Measurements from ENCODE around the gene MCOLN1.

The MCOLN1 gene

DNA sequence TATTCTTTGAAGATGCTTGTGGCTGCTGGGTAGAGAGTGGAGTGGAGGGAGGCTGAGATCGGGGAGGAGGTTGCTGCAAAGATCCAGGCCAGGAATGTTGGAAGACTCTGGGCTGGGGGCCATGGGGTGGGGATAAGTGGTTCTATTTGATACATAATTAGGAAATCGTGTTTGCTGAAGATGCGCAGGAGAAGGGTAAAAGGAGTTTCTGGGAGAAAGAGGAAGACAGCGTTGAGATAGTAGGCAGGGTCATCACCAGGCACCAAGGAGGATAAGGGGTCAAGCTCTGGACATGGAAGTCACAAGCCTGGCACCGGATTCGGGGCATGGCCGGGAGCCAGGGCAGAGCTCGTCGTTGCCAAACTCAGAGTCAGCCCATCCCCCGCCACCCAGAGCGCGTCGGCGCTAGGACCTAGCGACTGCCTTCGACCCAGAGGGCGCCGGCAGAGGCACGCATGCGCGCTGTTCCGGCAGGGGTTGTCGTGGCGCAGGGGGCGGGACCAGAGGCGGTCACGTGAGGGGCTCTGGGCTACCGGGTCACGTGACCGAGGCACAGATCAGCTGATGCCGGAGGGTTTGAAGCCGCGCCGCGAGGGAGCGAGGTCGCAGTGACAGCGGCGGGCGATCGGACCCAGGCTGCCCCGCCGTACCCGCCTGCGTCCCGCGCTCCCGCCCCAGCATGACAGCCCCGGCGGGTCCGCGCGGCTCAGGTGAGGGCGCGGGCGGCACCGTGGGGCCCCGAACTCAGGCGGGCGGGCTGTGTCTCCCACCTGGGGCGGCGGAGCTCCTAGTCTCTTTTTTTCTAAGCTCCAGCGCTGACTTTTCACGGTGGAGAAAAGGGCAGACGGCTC is at the start of gene MCOLN1:
Gene MCOLN1 (plus strand): TSS at position 553 of the 851 bp plus-strand sequence. CDS start 127 bp downstream, at position 680.
- peak; percentile 100 for DNase-seq

DNA sequence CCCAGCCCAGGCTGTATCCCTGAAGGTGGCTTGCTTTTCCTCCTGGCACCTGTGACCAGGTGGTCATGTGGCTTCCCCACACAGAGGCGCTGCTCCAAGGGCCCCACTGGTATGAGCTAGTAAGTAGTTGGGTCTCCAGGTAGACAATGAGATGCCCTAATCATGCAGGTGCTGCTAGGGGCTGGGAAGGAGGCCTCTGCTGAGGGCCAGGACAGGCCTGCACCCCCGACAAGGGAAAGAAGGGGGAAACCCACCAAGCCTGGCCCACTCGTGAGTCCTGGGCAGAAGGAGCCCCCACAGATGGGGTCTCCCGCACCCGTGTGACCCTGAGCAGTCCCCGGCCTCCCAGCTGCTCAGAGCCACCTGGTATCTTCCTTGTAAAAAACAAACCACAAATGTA is 46.8 kb upstream of the MCOLN1 start:
- no peak for DNase-seq

DNA sequence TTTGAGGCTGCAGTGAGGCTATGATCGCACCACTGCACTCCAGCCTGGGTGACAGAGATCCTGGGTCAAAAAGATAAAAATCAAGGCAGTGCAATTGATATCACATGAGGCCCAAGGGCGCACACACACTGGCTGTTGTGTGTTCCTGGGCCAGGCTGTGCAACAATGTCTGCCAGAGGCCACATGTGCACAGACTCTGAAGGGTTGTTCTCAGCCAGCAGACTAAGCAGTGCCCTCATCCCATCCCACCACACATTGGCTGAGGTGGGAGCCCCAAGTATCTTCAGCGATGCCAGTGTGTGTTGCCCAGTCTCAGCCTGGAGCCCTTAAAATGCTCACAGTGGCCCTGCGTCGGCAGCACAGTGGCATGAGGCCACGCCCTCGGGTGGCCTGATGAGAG is 46.2 kb upstream of the MCOLN1 start:
- no peak for DNase-seq

DNA sequence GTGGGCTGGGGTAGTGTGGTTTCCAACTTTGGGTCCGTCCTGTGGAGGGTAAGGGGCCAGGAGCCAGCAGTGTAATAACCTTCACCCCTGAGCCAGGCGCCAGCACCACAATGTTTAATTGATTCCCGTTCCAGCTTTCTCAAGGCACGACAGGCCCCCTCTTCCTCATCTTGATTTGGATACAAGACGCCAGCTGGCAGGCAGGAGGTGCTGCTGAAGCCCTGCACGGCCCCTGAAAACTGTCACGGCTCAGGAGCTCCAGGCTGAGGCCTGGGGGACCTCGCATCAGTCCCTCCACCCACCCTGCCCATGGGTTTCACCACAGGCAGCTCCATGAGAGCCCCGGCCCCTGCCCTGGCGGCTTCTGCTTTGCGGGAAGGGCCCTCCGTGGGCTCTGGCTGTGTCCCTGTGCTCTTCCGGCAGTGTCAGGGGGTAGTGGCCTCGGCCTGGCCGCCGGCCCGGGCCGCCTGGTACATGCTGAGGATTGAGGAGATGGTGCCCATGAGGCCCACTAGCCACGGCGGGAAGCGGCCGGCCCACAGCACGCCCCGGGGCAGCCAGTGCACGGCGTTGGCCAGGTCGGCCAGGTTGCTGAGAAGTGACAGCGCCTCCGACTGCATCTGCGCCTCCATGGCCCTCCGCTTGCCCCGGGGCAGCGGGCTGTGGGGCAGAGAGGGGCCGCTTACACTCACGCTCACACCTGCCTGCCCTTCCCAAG is 45.5 kb upstream of the MCOLN1 start:
- no peak for DNase-seq

DNA sequence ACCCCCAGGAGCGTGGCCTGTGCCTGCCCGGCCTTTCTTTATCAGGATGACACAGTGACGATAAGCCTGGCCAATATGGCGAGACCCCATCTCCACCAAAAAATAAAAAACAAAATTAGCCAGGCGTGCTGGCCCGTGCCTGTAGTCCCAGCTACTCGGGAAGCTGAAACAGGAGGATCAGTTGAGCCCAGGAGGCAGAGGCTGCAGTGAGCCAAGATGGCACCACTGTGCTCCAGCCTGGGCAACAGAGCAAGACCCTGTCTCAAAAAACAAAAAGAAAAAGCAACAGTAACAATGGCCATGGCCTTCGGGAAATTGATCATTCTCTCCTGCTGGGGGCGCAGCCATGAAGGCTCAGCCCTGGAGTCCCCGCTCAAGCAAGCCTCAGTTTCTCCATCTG is 44.7 kb upstream of the MCOLN1 start:
- no peak for DNase-seq

DNA sequence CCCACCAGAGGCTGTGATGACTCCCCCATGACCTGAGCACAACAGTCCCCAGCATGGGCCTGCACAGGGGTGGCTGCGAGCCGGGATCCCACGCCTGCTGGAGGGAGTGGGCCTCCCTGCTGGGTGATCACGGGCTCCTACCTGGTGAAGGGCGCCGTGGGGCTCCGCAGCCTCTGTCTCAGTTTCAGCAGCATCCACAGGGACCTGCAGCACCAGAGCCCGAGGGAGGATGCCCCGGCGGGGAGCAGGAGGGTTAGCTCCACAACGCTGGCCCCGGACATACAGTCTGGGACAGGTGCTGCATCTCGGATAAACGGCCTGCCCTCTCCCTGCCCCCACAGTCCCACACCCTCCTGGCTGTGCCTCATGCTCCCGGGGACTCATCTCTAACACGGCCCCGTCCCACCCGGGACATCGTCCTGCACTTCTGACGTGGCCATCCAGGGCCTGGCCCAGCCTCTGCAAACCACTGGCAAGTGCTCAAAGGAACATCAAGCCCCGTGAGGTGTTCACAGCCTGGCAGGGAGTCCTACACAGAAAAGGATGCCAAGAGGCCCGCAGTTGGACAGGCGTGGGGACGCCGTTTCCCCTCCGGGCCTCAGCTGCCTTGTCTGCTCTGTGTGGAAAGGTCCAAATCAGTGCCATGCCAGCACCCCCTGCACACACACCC is 44.1 kb upstream of the MCOLN1 start:
- DNase-seq = no peak

DNA sequence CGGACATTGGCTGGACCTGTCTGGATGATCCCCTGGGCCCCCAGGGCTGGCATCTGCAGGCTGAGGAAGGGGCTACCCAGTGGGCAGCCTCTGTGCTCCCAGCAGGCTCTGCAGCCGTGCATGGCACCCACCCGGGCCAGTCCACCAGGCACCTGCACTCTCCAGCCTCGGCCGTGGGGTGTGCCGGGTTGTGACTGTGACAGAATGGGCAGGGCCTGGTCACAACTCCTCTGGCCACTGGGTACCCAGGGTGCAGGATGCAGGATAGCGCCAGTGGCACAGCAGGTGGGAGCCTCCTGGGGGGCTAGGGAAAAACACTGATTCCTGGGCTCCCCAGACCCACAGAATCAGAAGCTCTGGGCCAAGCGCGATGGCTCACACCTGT is 43.6 kb upstream of the MCOLN1 start:
- DNase-seq = no peak

DNA sequence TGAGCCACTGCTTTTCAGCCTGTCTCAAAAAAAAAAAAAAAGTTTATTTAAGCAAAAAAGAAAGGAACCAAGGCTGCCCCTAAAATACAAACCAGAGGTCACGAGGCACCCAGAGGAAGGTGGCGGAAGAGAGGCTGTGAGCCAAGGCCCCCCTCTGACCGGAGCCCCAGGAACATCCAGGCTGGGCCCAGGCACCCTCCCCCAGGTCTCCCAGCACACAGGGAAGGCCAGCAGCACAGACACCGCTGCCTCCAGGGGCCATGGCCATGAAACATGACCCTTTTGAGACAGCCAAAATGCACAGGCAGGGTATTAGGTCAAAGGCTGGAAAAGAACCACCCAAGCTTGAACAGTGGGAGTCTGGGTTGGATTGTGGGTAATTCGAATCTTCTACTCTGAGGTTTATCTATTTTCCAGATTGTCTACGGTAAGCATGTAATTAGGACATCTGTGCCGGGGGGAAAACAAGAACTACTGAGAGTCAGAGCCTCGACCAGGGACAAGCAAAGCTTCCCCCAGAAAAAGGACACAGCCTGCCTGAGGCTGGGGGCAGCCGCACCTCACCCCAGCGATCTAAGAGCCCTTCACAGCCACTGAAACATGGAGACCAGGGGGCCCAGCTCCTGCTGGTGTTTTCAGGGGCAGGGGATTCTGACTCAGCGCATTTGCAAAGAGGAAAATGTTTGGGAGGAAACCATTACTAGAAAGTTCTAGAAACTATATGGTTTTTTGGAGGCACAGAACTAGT is 42.0 kb upstream of the MCOLN1 start:
- no peak for DNase-seq

DNA sequence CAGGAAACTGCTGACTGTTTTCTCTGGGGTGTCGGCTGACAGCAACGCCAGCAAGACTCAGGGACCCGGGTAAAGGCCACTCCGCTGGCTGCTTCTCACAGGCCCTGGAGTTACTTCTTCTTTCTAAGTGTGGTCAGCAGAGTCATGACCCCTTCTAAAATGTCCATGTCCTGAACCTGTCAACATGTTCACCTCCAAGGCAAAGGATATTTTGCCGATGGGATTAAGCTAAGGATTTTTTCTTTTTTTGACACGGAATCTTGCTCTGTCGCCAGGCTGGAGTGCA is 41.5 kb upstream of the MCOLN1 start:
- no peak for DNase-seq

DNA sequence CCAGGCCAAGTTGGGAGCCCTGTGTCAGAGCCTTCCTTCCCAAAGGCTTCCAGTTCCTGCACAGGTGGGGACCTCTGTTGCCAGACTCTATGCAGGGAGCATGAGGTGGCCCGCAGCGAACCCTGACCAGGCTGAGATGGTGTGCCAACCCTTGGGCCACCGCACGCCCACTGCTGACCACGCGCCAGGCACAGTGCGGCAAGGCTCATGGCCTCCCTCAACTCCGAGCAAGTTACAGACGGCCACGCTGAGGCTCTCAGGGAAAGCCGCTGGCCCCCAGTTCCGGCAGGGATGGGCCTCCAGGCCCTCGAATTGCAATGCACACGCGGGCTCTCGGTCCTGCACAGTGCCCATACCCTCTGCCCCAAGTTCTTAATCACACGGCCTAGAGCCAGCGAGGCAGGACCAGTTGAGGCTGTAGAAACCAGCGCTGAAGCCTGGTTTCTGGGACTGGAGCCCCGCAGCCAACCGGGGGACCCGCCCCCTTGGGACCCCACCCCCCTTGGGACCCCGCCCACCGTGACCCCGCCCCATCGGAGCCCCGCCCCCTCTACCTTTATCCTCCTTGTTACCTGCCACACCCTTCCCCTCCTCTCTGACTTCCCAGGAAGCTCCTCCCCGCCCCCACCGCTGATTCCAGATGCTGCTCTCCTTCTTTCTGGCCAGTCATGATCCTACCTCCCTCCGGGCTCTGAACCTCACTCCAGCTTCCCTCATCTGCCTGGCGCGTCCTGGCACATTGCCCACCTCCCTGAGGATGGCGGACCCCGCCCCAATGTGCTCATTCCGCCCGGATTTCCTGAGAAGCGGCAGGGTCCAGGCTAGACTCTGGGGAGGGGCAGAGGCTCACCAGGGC is 39.6 kb upstream of the MCOLN1 start:
- no peak for DNase-seq

DNA sequence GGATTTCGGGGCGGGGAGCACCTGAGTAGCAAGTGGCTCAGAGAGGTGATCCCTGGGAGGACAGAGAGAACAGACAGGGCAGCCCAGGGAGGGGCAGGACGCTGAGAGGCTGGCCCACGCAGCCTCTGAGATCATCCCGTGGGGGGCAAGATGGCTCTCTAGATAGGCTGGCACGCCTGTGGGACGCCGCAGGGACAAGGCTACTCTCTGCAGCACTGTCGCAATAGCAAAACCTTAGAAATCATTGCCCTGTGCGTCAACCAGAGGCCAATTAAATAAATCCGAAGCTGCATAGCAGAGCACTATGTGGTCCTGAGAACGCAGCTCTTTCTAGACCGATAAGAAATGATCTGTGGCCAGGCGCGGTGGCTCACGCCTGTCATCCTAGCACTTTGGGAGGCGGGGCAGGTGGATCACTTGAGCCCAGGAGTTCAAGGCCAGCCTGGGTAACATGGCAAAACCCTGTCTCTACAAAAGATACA is 38.7 kb upstream of the MCOLN1 start:
- DNase-seq = no peak

DNA sequence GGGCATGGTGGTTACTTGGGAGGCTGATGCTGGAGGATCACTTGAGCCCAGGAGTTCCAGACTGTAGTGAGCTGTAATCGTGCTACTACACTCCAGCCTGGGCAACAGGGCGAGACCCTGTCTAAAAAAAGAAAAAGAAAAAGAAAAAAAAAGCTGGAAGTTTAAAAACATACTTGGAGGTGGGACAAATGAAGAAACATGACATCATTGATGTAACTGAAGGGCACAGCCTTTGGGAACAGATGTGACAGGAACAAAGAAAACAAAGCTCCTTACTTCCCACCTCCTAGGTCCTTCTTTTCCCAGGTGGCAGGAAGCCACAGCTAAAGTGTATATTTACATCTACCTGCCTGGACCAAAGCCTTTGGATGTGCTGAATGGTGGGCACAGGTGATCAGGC is 35.5 kb upstream of the MCOLN1 start:
- no peak for DNase-seq

DNA sequence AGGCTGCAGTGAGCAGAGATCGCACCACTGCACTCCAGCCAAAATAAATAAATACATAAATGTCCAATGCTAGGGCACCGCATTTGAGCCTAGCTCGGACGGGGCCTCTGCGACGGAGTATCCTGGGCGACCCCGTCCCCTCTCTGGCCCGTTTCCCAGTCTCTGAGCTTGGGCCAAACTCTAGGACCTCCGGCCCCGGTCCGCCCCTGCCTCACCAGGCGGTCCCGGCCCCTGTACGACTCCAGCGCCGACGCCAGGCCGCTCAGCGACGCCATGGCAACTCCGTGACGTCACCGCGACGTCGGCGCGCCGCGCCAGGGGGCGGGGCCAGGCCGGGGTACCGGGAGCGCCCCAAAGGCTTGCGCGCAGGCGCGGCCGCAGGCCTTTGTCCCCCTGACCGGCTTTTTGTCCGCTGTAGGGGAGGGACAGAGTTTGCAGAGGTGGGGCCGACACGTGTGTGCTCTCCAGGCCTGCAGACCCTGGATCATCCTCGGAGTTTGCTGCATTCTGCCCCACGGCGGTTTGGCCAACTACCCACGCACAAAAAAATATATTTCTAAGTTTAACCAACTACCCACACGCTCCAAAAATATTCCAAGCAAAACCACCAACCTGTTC is 33.6 kb upstream of the MCOLN1 start, which contains the start of gene PEX11G:
Gene PEX11G (minus strand): TSS at position 300 of the 618 bp plus-strand sequence. CDS start 25 bp downstream, at position 275.
- peak; percentile 91 for DNase-seq

DNA sequence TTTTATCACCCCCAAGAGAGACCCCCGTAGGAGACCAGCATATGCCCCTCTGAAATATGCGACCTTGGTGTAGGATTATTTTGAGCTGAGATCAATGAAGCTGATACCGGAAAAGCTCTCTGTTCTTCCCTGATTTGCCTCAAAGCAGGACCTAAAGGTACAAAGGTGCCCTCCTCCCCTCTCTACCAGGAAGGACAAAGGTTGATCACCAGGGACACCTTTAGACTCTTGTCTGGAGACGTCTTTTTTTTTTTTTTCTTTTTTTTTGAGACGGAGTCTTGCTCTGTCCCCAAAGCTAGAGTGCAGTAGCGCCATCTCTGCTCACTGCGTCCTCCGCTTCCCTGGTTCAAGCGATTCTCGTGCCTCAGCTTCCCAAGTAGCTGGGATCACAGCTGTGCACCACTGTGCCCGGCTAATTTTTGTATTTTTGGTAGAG is 32.8 kb upstream of the MCOLN1 start:
- no peak for DNase-seq

DNA sequence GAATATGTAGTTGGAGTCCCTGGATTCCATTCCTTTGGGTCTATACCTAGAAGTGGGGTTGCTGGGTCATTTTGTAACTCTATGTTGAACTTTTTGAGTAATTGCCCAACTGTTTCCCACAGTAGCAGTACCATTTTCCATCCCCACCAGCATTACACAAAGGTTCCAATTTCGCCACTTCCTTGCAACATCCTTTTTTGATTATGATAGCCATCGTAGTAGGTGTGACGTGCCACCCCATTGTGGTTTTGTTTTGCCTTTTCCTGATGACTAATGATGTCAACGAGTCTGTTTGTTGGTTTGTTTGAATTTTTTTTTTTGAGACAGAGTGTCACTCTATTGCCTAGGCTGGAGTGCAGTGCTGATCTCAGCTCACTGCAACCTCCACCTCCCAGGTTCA is 30.3 kb upstream of the MCOLN1 start:
- peak; percentile 44 for DNase-seq

DNA sequence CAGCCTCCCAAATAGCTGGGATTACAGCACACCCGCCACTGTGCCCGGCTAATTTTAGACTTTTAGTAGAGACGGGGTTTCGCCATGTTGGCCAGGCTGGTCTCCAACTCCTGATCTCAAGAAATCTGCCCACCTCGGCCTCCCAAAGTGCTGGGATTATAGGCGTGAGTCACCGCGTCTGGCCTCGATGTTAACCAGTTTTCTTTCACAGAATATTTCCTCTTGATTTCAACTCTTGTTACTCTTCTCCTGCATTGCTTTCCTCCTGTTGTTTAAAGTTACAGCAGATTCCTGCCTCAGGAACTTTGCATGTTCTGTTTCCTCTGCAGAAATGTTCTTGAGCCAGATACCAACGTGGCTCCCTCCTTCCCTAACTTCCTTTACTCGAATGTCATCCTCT is 29.9 kb upstream of the MCOLN1 start:
- no peak for DNase-seq

DNA sequence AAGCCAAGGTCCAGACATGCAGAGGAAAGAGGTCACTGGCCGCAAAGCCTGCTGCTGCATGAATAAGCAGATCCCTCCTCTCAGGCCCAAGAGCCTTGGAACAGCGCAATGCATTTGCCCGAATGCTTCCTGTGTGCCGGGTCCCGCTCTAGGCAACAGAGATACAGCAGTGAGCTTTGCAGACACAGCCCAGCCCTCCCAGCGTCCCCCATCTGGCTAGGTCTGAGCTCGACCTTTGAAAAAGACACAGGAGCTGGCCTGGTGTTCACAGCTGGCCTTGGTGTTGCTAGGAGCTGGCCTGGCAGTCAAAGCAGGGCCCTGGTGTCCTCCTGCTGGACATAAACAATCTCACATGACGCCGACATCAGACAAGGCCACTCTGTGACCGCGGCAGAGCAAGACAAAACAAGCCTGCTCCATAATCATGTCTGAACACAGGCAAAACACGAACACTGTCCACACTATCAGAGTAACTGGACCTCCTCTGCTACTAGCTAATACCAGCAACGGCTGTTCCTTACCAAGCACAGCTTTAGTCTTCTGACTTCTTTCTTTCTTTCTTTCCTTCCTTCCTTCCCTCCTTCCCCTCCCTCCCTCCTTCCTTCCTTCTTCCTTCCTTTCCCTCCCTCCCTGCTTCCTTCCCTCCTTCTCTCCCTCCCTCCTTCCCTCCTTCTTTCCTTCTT is 27.9 kb upstream of the MCOLN1 start:
- no peak for DNase-seq

DNA sequence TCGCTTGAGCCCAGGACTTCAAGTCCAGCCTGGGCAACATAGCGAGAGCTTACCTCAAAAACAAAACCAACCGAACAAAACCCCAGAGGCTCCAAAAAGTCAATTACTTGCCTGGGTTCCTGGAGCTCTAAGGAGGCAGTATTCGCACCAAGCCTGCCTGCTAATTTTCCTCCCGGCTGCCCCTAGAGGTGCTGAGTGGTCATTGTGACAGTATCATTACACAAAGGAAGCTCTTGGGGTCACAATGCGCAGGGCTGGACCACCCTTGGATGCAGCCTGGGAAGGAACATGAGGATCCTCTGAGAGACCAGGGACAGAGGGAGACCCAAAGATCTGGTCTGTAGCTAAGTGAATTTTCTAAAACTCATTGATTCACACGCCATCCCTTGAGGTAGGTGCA is 25.1 kb upstream of the MCOLN1 start:
- DNase-seq = no peak

DNA sequence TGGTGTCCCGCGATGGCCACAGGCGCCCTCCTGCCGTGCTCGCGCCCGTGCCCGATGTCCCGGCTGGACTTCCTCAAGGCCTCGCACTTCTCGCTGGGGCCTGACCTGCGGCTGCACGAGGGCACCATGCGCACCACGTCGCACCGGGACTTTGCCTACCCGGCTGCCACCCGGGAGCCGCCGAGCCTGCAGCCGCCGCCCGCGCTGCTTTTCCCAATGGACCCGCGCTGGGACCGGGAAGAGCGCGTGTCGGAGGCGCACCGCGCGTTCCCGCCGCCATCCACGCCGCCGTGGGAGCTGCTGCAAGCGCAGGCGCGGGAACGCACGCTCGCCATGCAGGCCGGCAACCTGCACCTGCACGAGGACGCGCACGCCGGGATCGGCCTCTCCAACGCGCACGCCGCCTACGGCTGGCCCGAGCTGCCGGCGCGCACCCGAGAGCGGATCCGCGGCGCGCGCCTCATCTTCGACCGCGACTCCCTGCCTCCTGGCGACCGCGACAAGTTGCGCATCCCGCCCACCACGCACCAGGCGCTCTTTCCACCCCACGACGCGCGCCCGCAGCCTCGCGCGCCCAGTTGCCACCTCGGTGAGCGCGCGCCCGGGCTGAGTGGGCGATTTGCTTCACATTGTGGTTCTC is 21.5 kb upstream of the MCOLN1 start:
- DNase-seq = peak; percentile 56

DNA sequence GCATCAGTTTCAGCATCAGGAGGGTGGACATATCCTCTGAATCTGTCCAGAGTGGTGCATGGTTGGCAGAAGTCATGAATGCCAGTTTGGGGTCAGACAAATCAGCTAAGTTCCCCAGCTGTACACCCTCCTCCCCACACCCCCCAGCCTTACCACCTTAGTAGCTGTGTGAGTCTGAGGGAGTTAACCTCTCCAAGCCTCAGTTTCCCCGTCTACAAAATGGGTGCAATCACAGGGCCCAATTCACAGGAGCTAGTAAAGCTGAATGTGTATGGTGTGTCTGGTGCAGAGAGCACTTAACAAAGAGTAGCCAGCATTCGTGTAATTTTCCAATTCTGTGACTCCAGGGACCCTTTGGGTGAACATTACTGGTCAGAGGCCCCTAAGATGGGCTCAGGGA is 19.9 kb upstream of the MCOLN1 start:
- no peak for DNase-seq
